Breast epithelium (tissue), 3 donors: ENCODE measurements around the gene DNM3.

ENCODE experiments used
- CTCF ChIP-seq, 3 donors: fragments of 450-650 bp; IDR thresholded peaks; one replicate each; pipeline ENCODE4 v1.5.1; 2016 to 2017; ENCODE audit warnings: antibody characterized with exemption in 3 of 3, mild to moderate bottlenecking in 3 of 3, moderate library complexity in 3 of 3
- POLR2A ChIP-seq: fragments of 450-650 bp; IDR thresholded peaks from one replicate; pipeline ENCODE4 v1.6.1; 2016; ENCODE audit warnings: antibody characterized with exemption, mild to moderate bottlenecking, moderate library complexity
- POLR2AphosphoS5 ChIP-seq, 3 donors: sonication (generic); formaldehyde crosslinking; IDR thresholded peaks; one replicate each; pipeline ENCODE4 v1.6.1; 2017; ENCODE audit warnings: antibody characterized with exemption in 3 of 3

GRCh38 chr1:172420385-172420784, 579.1 kb downstream of the DNM3 start, which contains the start of gene C1orf105:
- TF ChIP-seq CTCF (IDR thresholded peaks at IDR 0.05) (no peak), POLR2A (no peak), POLR2AphosphoS5 (IDR thresholded peaks at IDR 0.05) (no peak)
